GM12892 (cell line): ENCODE data around the gene TRIM65.
"Not testable (repeated sequence)": the region's sequence is repeated elsewhere in the genome, so short reads cannot be mapped to it uniquely, and the experiment has no call there.

ENCODE experiments used
- POLR2A ChIP-seq: IDR thresholded peaks from 2 replicates; pipeline ENCODE4 v1.6.1; 2011; ENCODE audit warnings: low read depth, low read length, control low read depth
- POLR2AphosphoS5 ChIP-seq: IDR thresholded peaks from 2 replicates; pipeline ENCODE4 v1.6.1; 2011; ENCODE audit warnings: low read depth, low read length, control low read depth
- TAF1 ChIP-seq: IDR thresholded peaks from 2 replicates; pipeline ENCODE4 v1.6.1; 2011; ENCODE audit warnings: low read depth, mild to moderate bottlenecking, control low read depth, low read length, borderline replicate concordance

GRCh38 chr17:75865404-75866188, 31.2 kb downstream of the TRIM65 start:
- not testable (repeated sequence) for TF ChIP-seq POLR2AphosphoS5, POLR2A, TAF1
